ENCODE data around the gene RBBP6. TPM values are rescaled to one million over a fixed set of nuclear protein-coding genes. Genes with fewer than 3 reads are reported as not detected.

RBBP6 gene
- total and polyA plus RNA-seq, 9 of the 15 experiments (the other 6 are each of a cell fraction or from before 2014, with no cell fraction given), result 19.2 to 76.6 (median 42.7) TPM

- no peaks in the 10 kb centered on the region for H3K9me1 ChIP-seq (ENCODE audit: control insufficient read depth, insufficient read depth, low read length)
- intact Hi-C loops (cut with micrococcal nuclease) (no loop called here), in situ Hi-C loops (cut with MboI) (no loop called here)
- TF ChIP-seq NUFIP1 (IDR thresholded peaks at IDR 0.05; ENCODE audit: partially characterized antibody), result no peak
- no peak for TF ChIP-seq TBL1XR1 (IDR thresholded peaks at IDR 0.05; ENCODE audit: low read length in 2 of 2)
- TF ChIP-seq ZNF121 (CRISPR knock-in tag; conservative IDR thresholded peaks at IDR 0.05), result peak; percentile 63; the same call in 1 of the 2 replicates
- TF ChIP-seq CBX2 (IDR thresholded peaks at IDR 0.05; ENCODE audit: insufficient read depth, low read length, poor library complexity, severe bottlenecking), result peak; percentile 30
- TF ChIP-seq MBD2 (IDR thresholded peaks at IDR 0.05; ENCODE audit: borderline replicate concordance, low read depth), result no peak
- no peak for TF ChIP-seq BRCA1 (IDR thresholded peaks at IDR 0.05)
- TF ChIP-seq BRCA1 (CRISPR knock-in tag; IDR thresholded peaks at IDR 0.05), result no peak
- TF ChIP-seq MCM2 (IDR thresholded peaks at IDR 0.05; ENCODE audit: low read depth), result no peak
- H3K27me3 ChIP-seq (ENCODE audit: control insufficient read depth in 2 of 2, insufficient read depth in 2 of 2, low read length in 2 of 2), result peaks cover 15 to 27% of the 10 kb centered on the region in 2 experiments; a peak in 4 of 5 replicates
- DNase-seq (ENCODE audit: extremely low read depth in 1 of 4, low spot score in 3 of 4) (no peak), ATAC-seq (no peak), FAIRE-seq (no peak)
- CTCF ChIA-PET (ENCODE audit: low intra/inter-chr PET ratio), result no interaction called here
- 24% methylated on average over 4 of the region's 4 CpGs for WGBS (ENCODE audit: insufficient coverage, low coverage, missing lambda C conversion rate)
- H3K4me2 ChIP-seq (ENCODE audit: insufficient read depth, low read length), result no peak overlapping the region
- H3K9ac ChIP-seq (ENCODE audit: insufficient read depth in 1 of 2, low read depth in 2 of 2, low read length in 2 of 2), result no peak overlapping the region
- H3K27ac ChIP-seq (ENCODE audit: extremely low read depth, low read depth, low read length), result no peak overlapping the region
- 0 out of 5 replicates have a peak, but pooled peaks cover 0 to 3% of the 10 kb centered on the region in 2 experiments for H3K4me1 ChIP-seq (replicated peaks in 1 of 2; ENCODE audit: control insufficient read depth in 2 of 2, insufficient read depth in 2 of 2, low read length in 2 of 2)
- H3K79me2 ChIP-seq (ENCODE audit: control insufficient read depth, insufficient read depth, low read length), result no peaks in the 10 kb centered on the region
- H3K4me3 ChIP-seq, result no peak overlapping the region
- H4K20me1 ChIP-seq (replicated peaks; ENCODE audit: control insufficient read depth, insufficient read depth, low read length), result no peaks in the 10 kb centered on the region
- no peak overlapping the region for H2AFZ ChIP-seq (ENCODE audit: low read depth, low read length)
- no peaks in the 10 kb centered on the region for H3K9me3 ChIP-seq (replicated peaks; ENCODE audit: control insufficient read depth, insufficient read depth, low read depth, low read length)
- H3K36me3 ChIP-seq (ENCODE audit: control insufficient read depth, insufficient read depth, low read length), result no peaks in the 10 kb centered on the region
- BruUV-seq (replicated peaks), result no TSS peak
- POLR2A ChIA-PET, result interaction anchor here (0.6 kb wide), 1 partner anchor 256 kb away, joined by 3 read pairs; no protein-coding TSS in a partner anchor
Observed at GRCh38 chr16:24524855-24525677, 14.3 kb upstream of the RBBP6 start.
